GM23248 (cell line): ENCODE results near the gene MAML2.

ENCODE experiments used
- EZH2 ChIP-seq: fragments of 200-600 bp; sonication (generic); IDR thresholded peaks from 2 replicates; pipeline ENCODE4 v1.6.1; 2018; ENCODE audit warnings: antibody characterized with exemption, mild to moderate bottlenecking; ENCODE audit not compliant: insufficient read depth, poor library complexity, severe bottlenecking
- EZH2phosphoT487 ChIP-seq: fragments of 200-600 bp; sonication (generic); IDR thresholded peaks from 2 replicates; pipeline ENCODE4 v1.6.1; 2018; ENCODE audit warnings: antibody characterized with exemption, moderate library complexity, mild to moderate bottlenecking, low read depth; ENCODE audit not compliant: insufficient read depth

GRCh38 chr11:96177146-96177545 is 165.8 kb downstream of the MAML2 start:
- TF ChIP-seq EZH2 = no peak
- TF ChIP-seq EZH2phosphoT487 = no peak
